Measurements from ENCODE around the gene ZNF385A. TPM values are rescaled to one million over a fixed set of nuclear protein-coding genes. Genes with fewer than 3 reads are reported as not detected.

ZNF385A gene
- total and polyA plus RNA-seq, 9 of the 15 experiments (the other 6 are each of a cell fraction or from before 2014, with no cell fraction given): 1.0 to 111 (median 7.7) TPM

DNA sequence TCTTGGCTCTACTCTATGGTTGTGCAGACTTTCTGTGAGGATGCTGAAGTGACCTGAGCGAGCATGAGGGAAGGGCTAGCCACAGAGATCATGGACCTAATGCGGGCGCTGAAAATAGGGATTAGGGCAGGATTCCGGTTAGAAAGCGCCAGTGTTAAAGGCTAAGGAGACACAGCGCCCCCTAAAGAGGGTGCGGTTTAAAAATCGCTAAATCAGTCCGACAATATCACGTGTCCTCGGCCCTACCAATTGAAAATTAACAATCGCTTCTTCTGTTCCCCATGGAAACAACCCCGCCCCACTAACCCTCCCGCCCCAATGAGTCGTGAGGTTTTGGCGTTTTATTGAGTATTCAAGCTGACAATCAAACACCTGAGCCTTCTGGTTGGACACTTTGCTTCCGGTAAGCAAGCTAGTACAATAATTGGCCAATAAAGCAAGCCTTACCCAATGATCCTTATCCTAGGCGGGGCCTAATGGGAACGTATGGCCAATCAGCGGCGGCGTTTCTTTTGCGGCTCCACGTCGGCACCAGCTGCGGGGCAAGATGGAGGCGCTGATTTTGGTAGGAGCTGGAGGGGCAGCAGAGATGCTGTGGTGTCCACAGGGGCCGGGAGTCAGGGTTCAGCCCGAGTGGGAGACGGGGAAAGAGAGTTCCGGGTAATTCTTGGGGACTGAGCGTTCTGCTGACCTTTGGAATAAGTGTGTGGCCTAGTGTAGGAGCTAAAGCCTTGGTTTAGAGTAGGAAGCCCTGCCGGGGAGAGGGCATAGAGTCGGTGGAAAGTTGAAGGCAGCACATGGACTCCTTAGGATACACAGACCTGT is 59.7 kb downstream of the ZNF385A start, which contains the start of gene COPZ1 (continued):
- TF ChIP-seq, protein P1, sequence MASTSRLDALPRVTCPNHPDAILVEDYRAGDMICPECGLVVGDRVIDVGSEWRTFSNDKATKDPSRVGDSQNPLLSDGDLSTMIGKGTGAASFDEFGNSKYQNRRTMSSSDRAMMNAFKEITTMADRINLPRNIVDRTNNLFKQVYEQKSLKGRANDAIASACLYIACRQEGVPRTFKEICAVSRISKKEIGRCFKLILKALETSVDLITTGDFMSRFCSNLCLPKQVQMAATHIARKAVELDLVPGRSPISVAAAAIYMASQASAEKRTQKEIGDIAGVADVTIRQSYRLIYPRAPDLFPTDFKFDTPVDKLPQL (IDR thresholded peaks at IDR 0.05; ENCODE audit: extremely low read depth, insufficient read length): no peak
- TF ChIP-seq COPS2 (conservative IDR thresholded peaks at IDR 0.05): no peak
- TF ChIP-seq NR2C1 (IDR thresholded peaks at IDR 0.05): peak; percentile 21; the same call in 1 of the 2 replicates
- peak; percentile 61 for TF ChIP-seq NR2C1 (tag; IDR thresholded peaks at IDR 0.05)
- TF ChIP-seq ZBTB7A (IDR thresholded peaks at IDR 0.05; ENCODE audit: borderline replicate concordance, control insufficient read depth, low read depth, low read length): no peak
- TF ChIP-seq, protein P2, sequence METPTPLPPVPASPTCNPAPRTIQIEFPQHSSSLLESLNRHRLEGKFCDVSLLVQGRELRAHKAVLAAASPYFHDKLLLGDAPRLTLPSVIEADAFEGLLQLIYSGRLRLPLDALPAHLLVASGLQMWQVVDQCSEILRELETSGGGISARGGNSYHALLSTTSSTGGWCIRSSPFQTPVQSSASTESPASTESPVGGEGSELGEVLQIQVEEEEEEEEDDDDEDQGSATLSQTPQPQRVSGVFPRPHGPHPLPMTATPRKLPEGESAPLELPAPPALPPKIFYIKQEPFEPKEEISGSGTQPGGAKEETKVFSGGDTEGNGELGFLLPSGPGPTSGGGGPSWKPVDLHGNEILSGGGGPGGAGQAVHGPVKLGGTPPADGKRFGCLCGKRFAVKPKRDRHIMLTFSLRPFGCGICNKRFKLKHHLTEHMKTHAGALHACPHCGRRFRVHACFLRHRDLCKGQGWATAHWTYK (CRISPR knock-in tag; IDR thresholded peaks at IDR 0.05): peak; percentile 79; the same call in 1 of the 2 replicates
- TF ChIP-seq, protein P3, sequence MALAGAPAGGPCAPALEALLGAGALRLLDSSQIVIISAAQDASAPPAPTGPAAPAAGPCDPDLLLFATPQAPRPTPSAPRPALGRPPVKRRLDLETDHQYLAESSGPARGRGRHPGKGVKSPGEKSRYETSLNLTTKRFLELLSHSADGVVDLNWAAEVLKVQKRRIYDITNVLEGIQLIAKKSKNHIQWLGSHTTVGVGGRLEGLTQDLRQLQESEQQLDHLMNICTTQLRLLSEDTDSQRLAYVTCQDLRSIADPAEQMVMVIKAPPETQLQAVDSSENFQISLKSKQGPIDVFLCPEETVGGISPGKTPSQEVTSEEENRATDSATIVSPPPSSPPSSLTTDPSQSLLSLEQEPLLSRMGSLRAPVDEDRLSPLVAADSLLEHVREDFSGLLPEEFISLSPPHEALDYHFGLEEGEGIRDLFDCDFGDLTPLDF (CRISPR knock-in tag; IDR thresholded peaks at IDR 0.05): no peak
- peak; percentile 99 for TF ChIP-seq CHD1 (IDR thresholded peaks at IDR 0.05; ENCODE audit: low read length)
- TF ChIP-seq ZNF134 (CRISPR knock-in tag; conservative IDR thresholded peaks at IDR 0.05): no peak
- TF ChIP-seq KLF6 (CRISPR knock-in tag; IDR thresholded peaks at IDR 0.05; ENCODE audit: borderline replicate concordance): 0 out of 2 replicates have a peak, but pooled peaks have one; percentile 48
- peak; percentile 95 for TF ChIP-seq RFX1 (IDR thresholded peaks at IDR 0.05)
- TF ChIP-seq NR2F6 (CRISPR knock-in tag; IDR thresholded peaks at IDR 0.05): 0 out of 2 replicates have a peak, but pooled peaks have one; percentile 26
- peak; percentile 58; the same call in 1 of the 2 replicates for TF ChIP-seq MXI1 (IDR thresholded peaks at IDR 0.05; ENCODE audit: low read depth, low read length)
- TF ChIP-seq, protein P4, sequence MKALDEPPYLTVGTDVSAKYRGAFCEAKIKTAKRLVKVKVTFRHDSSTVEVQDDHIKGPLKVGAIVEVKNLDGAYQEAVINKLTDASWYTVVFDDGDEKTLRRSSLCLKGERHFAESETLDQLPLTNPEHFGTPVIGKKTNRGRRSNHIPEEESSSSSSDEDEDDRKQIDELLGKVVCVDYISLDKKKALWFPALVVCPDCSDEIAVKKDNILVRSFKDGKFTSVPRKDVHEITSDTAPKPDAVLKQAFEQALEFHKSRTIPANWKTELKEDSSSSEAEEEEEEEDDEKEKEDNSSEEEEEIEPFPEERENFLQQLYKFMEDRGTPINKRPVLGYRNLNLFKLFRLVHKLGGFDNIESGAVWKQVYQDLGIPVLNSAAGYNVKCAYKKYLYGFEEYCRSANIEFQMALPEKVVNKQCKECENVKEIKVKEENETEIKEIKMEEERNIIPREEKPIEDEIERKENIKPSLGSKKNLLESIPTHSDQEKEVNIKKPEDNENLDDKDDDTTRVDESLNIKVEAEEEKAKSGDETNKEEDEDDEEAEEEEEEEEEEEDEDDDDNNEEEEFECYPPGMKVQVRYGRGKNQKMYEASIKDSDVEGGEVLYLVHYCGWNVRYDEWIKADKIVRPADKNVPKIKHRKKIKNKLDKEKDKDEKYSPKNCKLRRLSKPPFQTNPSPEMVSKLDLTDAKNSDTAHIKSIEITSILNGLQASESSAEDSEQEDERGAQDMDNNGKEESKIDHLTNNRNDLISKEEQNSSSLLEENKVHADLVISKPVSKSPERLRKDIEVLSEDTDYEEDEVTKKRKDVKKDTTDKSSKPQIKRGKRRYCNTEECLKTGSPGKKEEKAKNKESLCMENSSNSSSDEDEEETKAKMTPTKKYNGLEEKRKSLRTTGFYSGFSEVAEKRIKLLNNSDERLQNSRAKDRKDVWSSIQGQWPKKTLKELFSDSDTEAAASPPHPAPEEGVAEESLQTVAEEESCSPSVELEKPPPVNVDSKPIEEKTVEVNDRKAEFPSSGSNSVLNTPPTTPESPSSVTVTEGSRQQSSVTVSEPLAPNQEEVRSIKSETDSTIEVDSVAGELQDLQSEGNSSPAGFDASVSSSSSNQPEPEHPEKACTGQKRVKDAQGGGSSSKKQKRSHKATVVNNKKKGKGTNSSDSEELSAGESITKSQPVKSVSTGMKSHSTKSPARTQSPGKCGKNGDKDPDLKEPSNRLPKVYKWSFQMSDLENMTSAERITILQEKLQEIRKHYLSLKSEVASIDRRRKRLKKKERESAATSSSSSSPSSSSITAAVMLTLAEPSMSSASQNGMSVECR (CRISPR knock-in tag; IDR thresholded peaks at IDR 0.05): peak; percentile 74
- TF ChIP-seq NRF1 (conservative IDR thresholded peaks at IDR 0.05 in 1 of 2, IDR thresholded peaks at IDR 0.05 in 1 of 2): no peak
- no peak for TF ChIP-seq ZNF253 (CRISPR knock-in tag; conservative IDR thresholded peaks at IDR 0.05)
- TF ChIP-seq CHCHD3 (CRISPR knock-in tag; IDR thresholded peaks at IDR 0.05): peak; percentile 62; the same call in 1 of the 2 replicates
- TF ChIP-seq NBN (IDR thresholded peaks at IDR 0.05; ENCODE audit: low read depth): peak; percentile 50
- TF ChIP-seq DACH1 (IDR thresholded peaks at IDR 0.05; ENCODE audit: partially characterized antibody): peak; percentile 83
- TF ChIP-seq ZBTB8A (IDR thresholded peaks at IDR 0.05; ENCODE audit: partially characterized antibody): no peak
- TF ChIP-seq SAFB (IDR thresholded peaks at IDR 0.05; ENCODE audit: borderline replicate concordance, low read depth, low read length): no peak
